Measurements from ENCODE around the gene SFXN3.

DNA sequence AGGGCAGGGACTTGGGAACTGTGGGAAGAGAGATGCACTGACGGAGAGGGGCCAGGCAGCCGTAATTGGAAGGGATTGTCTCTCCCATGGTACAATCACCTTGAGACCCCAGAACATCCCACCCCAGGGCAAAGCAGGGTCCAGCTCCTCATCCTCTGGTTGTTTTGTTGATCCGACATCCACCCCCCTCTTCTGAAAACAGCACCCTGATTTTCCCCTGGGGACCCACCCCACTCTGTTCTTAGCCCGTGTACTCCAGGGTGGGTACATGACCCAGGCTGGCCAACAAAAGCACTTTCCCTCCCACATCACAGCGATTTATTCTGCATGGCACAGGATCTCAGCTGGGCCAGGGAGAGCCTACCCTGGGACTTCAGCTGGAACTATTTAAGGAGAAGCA lies 14.2 kb upstream of the SFXN3 start:
- TF ChIP-seq, protein P1, sequence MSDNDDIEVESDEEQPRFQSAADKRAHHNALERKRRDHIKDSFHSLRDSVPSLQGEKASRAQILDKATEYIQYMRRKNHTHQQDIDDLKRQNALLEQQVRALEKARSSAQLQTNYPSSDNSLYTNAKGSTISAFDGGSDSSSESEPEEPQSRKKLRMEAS (IDR thresholded peaks at IDR 0.05) = no peak
- TF ChIP-seq EP300 (IDR thresholded peaks at IDR 0.05; ENCODE audit: borderline replicate concordance) (no peak), CREB1 (IDR thresholded peaks at IDR 0.05; ENCODE audit: low read depth) (no peak), YY1 (IDR thresholded peaks at IDR 0.05; ENCODE audit: low read depth) (no peak), ZBTB7A (IDR thresholded peaks at IDR 0.05; ENCODE audit: low read depth) (no peak), RAD21 (IDR thresholded peaks at IDR 0.05; ENCODE audit: low read depth) (no peak), TAF1 (IDR thresholded peaks at IDR 0.05; ENCODE audit: low read depth) (no peak)
- TF ChIP-seq, protein P2, sequence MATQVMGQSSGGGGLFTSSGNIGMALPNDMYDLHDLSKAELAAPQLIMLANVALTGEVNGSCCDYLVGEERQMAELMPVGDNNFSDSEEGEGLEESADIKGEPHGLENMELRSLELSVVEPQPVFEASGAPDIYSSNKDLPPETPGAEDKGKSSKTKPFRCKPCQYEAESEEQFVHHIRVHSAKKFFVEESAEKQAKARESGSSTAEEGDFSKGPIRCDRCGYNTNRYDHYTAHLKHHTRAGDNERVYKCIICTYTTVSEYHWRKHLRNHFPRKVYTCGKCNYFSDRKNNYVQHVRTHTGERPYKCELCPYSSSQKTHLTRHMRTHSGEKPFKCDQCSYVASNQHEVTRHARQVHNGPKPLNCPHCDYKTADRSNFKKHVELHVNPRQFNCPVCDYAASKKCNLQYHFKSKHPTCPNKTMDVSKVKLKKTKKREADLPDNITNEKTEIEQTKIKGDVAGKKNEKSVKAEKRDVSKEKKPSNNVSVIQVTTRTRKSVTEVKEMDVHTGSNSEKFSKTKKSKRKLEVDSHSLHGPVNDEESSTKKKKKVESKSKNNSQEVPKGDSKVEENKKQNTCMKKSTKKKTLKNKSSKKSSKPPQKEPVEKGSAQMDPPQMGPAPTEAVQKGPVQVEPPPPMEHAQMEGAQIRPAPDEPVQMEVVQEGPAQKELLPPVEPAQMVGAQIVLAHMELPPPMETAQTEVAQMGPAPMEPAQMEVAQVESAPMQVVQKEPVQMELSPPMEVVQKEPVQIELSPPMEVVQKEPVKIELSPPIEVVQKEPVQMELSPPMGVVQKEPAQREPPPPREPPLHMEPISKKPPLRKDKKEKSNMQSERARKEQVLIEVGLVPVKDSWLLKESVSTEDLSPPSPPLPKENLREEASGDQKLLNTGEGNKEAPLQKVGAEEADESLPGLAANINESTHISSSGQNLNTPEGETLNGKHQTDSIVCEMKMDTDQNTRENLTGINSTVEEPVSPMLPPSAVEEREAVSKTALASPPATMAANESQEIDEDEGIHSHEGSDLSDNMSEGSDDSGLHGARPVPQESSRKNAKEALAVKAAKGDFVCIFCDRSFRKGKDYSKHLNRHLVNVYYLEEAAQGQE (IDR thresholded peaks at IDR 0.05; ENCODE audit: low read depth) = no peak
